Nephron progenitor cell (in vitro differentiated cells): ENCODE results near the gene ASCC1.

Experiments used
- DNase-seq: peaks from one replicate; pipeline ENCODE4 v3.0.0; 2021
- H3K27ac Mint-ChIP-seq: 2 replicates; pipeline ENCODE4 v1.8.0; 2021; ENCODE audit warnings: mild to moderate bottlenecking, moderate library complexity, mixed read lengths
- H3K27me3 Mint-ChIP-seq: 2 replicates; pipeline ENCODE4 v1.8.0; 2021; ENCODE audit warnings: mild to moderate bottlenecking, low read depth, mixed read lengths; ENCODE audit not compliant: poor library complexity
- H3K36me3 Mint-ChIP-seq: 2 replicates; pipeline ENCODE4 v1.8.0; 2021; ENCODE audit warnings: low read depth, mixed read lengths
- H3K4me1 Mint-ChIP-seq: 2 replicates; pipeline ENCODE4 v1.8.0; 2021; ENCODE audit warnings: mixed read lengths
- H3K4me3 Mint-ChIP-seq: 2 replicates; pipeline ENCODE4 v1.8.0; 2021; ENCODE audit warnings: mild to moderate bottlenecking, moderate library complexity, mixed read lengths
- H3K9me3 Mint-ChIP-seq: 2 replicates; pipeline ENCODE4 v1.8.0; 2021; ENCODE audit warnings: mild to moderate bottlenecking, moderate library complexity, mixed read lengths
- TF ChIP-seq, protein P1 (sequence below): fragments of 200-600 bp; sonication (generic); IDR thresholded peaks from 2 replicates; pipeline ENCODE4 v1.5.0; 2021; ENCODE audit warnings: antibody characterized with exemption

Gene ASCC1

DNA sequence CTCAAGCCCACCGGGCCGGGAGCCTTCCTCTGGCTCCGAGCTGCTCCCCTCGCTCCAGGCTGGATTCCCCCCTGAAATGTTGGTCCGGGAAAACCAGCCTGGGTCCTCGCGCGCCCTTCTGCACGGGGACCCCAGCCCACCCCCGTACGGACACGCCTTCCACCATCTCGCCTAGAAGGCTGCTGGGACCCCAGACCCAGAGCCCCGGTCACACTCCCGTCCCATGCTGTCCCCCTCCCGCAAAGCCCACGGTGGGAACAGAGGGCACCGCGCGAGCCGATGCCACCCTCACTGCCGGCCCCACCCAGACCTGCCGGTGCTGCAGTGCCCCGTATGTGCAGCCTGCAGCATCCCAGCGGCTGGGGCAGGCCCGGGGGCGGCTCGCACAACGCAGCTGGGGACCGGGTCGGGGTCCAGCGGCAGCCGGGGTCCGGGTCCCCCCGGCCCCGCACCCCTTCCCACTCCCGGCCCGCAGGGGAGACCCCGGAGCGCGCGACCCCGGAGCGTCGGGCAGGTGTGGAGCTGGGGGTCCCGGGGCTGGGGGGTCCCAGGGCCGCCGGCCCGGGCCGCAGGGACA is 128.6 kb downstream of the ASCC1 start:
- Mint-ChIP-seq H3K27me3 (peaks cover 48% of the 10 kb centered on the region), H3K36me3 (peaks cover 14% of the 10 kb centered on the region), H3K4me1 (peaks cover 68% of the 10 kb centered on the region), H3K9me3 (no peaks in the 10 kb centered on the region), H3K27ac (no peak overlapping the region), H3K4me3 (peak overlapping the region; percentile 90)
- TF ChIP-seq, protein P1, sequence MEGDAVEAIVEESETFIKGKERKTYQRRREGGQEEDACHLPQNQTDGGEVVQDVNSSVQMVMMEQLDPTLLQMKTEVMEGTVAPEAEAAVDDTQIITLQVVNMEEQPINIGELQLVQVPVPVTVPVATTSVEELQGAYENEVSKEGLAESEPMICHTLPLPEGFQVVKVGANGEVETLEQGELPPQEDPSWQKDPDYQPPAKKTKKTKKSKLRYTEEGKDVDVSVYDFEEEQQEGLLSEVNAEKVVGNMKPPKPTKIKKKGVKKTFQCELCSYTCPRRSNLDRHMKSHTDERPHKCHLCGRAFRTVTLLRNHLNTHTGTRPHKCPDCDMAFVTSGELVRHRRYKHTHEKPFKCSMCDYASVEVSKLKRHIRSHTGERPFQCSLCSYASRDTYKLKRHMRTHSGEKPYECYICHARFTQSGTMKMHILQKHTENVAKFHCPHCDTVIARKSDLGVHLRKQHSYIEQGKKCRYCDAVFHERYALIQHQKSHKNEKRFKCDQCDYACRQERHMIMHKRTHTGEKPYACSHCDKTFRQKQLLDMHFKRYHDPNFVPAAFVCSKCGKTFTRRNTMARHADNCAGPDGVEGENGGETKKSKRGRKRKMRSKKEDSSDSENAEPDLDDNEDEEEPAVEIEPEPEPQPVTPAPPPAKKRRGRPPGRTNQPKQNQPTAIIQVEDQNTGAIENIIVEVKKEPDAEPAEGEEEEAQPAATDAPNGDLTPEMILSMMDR, result no peak
- peak; percentile 40 for DNase-seq

DNA sequence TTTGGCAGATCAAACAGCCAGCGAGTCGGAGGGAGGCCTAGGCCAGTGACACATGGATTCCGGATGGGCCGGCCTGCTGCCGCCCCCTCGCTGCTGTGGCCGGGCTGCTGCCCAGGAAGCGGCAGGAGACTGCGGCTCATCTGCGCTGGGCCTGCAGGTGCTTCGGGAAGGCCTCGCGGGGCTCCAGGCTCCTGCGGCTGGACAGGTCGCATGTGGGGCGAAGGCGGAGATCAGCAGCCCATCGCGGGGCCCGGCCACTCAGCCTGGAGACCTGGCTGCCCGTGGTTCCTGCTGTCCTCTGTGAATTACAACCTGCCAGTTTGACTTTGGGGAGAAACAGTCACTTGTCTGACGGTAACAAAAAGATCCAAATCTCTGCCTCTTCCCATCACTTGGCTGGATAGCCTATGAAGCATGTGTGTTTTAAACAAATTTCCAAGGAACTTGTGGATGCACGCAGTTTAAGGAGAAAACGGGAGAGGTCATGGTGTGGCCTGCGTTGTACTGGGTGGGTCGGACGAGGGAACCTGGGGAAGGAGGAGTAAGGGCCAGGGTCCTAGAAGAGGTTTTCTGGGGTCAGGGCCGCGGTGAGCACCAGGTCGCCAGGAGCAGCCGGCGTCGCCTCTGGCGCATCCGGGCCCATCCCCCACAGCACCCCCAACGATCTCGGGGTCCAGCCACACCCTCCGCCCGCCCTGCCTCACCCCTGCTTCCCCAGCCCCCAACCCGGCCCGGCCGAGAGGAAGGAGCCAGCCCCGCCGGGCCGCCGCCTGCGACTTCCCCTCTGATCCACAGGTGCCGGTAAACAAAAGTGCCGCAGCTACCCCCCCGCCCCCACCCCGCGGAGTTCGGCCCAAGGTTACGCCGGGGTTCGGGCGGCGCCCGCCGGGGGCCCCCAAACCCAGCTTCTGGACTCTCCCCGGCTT is 129.3 kb downstream of the ASCC1 start:
- DNase-seq, result peak; percentile 51
- no peak overlapping the region for H3K27ac Mint-ChIP-seq
- peaks cover 69% of the 10 kb centered on the region for H3K4me1 Mint-ChIP-seq
- H3K4me3 Mint-ChIP-seq, result peak overlapping the region; percentile 90
- peaks cover 48% of the 10 kb centered on the region for H3K27me3 Mint-ChIP-seq
- H3K36me3 Mint-ChIP-seq, result peaks cover 10% of the 10 kb centered on the region
- TF ChIP-seq, protein P1, result no peak
- H3K9me3 Mint-ChIP-seq, result no peaks in the 10 kb centered on the region

DNA sequence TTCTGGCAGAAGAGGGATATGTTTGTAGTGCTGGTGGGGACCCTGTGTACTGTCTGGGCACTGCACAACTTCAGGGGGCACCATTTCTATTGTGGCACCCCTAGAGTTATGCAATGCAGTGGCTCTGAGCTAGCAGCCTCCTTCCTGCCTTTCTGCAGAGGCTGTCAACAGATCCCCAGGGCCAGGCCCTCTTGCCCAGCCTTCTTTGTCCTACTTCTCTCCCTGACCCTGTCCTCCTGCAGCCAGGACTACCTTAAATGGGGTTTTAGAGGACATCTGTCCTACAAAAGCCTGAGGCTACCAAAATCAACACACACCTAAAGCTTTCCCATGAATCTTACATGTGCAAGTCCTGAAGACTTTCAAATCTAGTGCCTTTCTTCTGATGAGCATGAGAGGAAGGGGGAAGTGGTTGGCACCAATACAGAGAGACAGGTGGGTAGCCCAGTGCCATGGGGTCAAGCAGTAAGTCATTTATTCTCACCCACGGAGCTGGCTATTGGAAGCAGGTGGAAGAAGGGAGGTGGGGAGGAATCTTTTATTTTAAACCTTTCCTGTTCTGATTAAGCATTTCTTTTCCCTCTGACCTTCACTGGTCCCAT is 130.1 kb downstream of the ASCC1 start:
- Mint-ChIP-seq H3K36me3 (peaks cover 10% of the 10 kb centered on the region), H3K9me3 (no peaks in the 10 kb centered on the region), H3K4me3 (peak overlapping the region; percentile 90), H3K4me1 (peaks cover 76% of the 10 kb centered on the region), H3K27ac (no peak overlapping the region), H3K27me3 (peaks cover 48% of the 10 kb centered on the region)
- DNase-seq, result no peak
- TF ChIP-seq, protein P1, result no peak

DNA sequence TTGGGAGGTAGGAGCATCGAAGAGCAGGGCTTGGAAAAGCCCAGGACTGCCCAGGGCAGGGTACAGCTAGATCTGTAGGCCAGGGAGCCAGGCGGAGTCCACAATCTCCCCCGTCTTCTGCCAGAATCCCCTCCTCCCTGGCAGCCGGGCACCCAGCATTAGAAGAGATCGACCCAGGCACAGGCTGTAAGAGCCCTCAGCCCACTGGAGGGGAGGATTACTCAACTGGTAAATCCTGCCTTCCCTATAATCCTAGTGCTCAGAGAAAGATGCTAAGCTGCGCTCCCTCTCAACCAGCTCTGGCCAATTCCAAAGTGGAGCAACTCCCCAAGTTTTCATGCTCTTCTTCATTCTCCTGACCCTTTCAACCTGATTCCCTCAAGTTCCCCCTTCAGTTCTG is 130.9 kb downstream of the ASCC1 start:
- H3K4me3 Mint-ChIP-seq, result peak overlapping the region; percentile 3
- peaks cover 81% of the 10 kb centered on the region for H3K4me1 Mint-ChIP-seq
- H3K9me3 Mint-ChIP-seq, result no peaks in the 10 kb centered on the region
- H3K27me3 Mint-ChIP-seq, result peaks cover 48% of the 10 kb centered on the region
- TF ChIP-seq, protein P1, result no peak
- H3K27ac Mint-ChIP-seq, result no peak overlapping the region
- no peak for DNase-seq
- peaks cover 10% of the 10 kb centered on the region for H3K36me3 Mint-ChIP-seq

DNA sequence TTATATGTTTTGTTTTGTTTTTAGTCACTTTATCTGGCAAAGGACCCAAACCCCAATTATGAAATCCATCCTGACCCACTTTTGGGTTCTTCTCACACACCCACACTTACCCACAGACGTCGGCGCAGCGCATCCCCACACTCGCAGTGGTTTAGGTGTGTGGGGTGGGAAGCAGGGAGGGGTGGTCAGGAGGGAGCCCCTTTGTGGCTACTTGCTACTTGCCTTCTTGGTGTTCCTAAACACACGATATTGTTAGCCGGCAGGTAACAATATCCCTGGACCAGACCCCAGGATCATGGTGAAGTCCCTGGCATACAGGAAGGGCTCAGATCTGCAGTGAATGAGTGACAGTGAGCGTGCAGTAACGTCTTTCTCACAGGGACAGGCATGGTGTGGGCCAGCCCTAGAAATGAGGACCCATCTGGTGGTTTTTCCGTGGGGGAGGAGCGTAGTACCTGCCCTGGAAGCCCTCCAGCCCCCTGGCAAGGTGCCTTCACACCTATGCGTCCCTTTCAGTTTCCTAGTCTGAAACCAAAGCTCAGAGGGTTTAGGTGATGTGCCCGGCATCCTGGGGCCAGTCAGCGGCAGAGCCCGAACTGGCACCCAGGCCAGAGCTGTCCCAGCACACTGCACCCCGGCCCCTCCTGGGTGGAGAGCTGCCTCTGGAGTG is 132.2 kb downstream of the ASCC1 start:
- DNase-seq, result no peak
- Mint-ChIP-seq H3K4me3 (no peak overlapping the region), H3K36me3 (peaks cover 10% of the 10 kb centered on the region), H3K9me3 (no peaks in the 10 kb centered on the region), H3K27ac (peak overlapping the region; percentile 61), H3K4me1 (peaks cover 81% of the 10 kb centered on the region), H3K27me3 (peaks cover 39% of the 10 kb centered on the region)
- TF ChIP-seq, protein P1, result no peak
